Esophagus (tissue), 2 donors: ENCODE data around the gene ACKR4. TPM values are rescaled to one million over a fixed set of nuclear protein-coding genes. Genes with fewer than 3 reads are reported as not detected.
"Not testable (repeated sequence)": the region's sequence is repeated elsewhere in the genome, so short reads cannot be mapped to it uniquely, and the experiment has no call there.

ENCODE experiments used
- H3K27ac ChIP-seq, 2 donors: one replicate each; pipeline ENCODE4 v1.5.1; 2013; ENCODE audit warnings: low read depth in 2 of 2, mild to moderate bottlenecking in 2 of 2, inconsistent platforms in 1 of 2, low read length in 1 of 2, moderate library complexity in 1 of 2
- H3K27me3 ChIP-seq, 2 donors: one replicate each; pipeline ENCODE4 v1.6.1; 2013; ENCODE audit warnings: low read length in 2 of 2, control low read depth in 1 of 2, mild to moderate bottlenecking in 1 of 2; ENCODE audit not compliant: insufficient read depth in 2 of 2, control insufficient read depth in 1 of 2
- H3K36me3 ChIP-seq, 2 donors: one replicate each; pipeline ENCODE4 v1.6.1; 2013; ENCODE audit warnings: low read length in 1 of 2; ENCODE audit not compliant: control insufficient read depth in 2 of 2, insufficient read depth in 2 of 2
- H3K4me1 ChIP-seq, 2 donors: one replicate each; pipeline ENCODE4 v1.6.1; 2013; ENCODE audit warnings: low read length in 1 of 2; ENCODE audit not compliant: control insufficient read depth in 2 of 2, insufficient read depth in 2 of 2
- H3K4me3 ChIP-seq, 2 donors: one replicate each; pipeline ENCODE4 v1.5.1; 2013; ENCODE audit warnings: low read length in 2 of 2, mild to moderate bottlenecking in 2 of 2, low read depth in 1 of 2, moderate library complexity in 1 of 2
- H3K9me3 ChIP-seq, 2 donors: one replicate each; pipeline ENCODE4 v1.6.1; 2013; ENCODE audit warnings: mild to moderate bottlenecking in 2 of 2, low read depth in 1 of 2, low read length in 1 of 2, moderate library complexity in 1 of 2; ENCODE audit not compliant: control insufficient read depth in 2 of 2, insufficient read depth in 1 of 2
- WGBS, 2 donors: extraction: QIAGEN DNeasy Blood & Tissue Kit; methylation state at CpG; one replicate each; pipeline ENCODE4 v1.1.7; 2013; 5-methylcytosine and 5-hydroxymethylcytosine counted together
- polyA plus RNA-seq, 2 donors: library from polyadenylated mRNA; stranded (reverse); fragments of 200-250 nt; gene quantifications; one replicate each; pipeline ENCODE4 v1.2.3, GENCODE V29; 2013
- donor health status: healthy with polysubstance abuse.
- donor health status: Bipolar disorder and iron deficiency.

ACKR4 gene
- polyA plus RNA-seq, 2 donors = 0.18 to 0.21 TPM

DNA sequence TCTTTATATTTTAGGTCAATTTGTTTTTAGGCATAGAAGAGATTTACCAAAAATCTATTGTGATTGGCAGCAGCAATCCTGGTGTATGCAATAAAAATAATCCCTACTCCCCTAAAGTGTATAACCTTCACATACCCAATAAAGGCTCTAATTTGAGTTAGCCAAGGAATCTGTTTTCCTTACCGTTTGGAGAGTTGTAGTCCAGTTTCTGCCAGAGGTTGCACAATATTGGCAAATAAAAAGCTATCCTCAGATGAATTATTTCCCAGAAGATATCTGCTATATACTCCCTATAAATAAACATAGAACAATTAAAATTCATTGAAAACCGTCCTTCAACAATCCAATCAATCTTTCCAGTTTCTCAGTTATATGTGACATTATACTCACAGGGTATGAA lies 31.1 kb downstream of the ACKR4 start:
- no peak overlapping the region for H3K27ac ChIP-seq
- peaks cover 0 to 2% of the 10 kb centered on the region in 2 donors for H3K9me3 ChIP-seq
- H3K4me3 ChIP-seq = no peak overlapping the region
- H3K27me3 ChIP-seq = no peaks in the 10 kb centered on the region
- no peaks in the 10 kb centered on the region for H3K4me1 ChIP-seq
- 60% methylated on average over 2 of the region's 2 CpGs for WGBS, 2 donors
- peaks cover 0 to 3% of the 10 kb centered on the region in 2 donors for H3K36me3 ChIP-seq

DNA sequence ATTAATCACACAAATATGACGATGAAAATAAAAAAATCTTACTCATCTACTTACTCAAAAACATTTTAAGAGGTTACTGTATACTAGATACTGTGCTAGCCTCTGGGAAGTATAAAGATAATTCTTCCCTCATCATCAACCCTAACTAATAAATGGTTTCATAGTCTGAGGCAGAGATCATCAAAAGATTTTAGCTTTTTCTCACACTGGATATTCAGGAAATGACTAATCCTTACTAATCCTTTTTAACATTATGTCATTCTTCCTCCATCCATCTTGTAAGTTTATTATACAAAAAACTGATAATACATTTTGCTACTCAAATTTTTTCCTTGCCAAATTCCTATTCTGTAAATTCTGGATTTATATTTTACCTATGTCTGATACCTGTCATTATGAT lies 32.9 kb downstream of the ACKR4 start:
- Histone ChIP-seq H3K27ac (no peak overlapping the region), H3K4me1 (no peaks in the 10 kb centered on the region), H3K27me3 (no peaks in the 10 kb centered on the region), H3K9me3 (peaks cover 0 to 2% of the 10 kb centered on the region in 2 donors), H3K4me3 (no peak overlapping the region), H3K36me3 (peaks cover 0 to 3% of the 10 kb centered on the region in 2 donors)
- 30 to 66% methylated on average over 1 of the region's 1 CpG for WGBS, 2 donors

DNA sequence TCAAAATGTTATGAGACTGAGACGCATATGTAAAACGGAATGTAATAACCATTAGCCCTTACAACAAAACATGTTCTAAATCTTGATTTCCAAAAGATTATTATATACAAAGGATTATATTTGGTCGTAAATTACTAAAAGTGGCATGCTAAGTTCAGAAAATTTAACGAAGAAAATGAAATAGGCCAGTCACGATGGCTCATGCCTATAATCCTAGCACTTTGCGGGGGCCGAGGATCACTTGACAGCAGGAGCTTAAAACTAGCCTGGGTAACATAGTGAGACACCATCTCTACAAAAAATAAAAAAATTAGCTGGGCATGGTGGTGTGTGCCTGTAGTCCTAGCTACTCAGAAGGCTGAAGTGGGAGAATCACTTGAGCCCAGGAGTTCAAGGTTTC lies 33.5 kb downstream of the ACKR4 start:
- H3K4me1 ChIP-seq = no peaks in the 10 kb centered on the region
- H3K27ac ChIP-seq = no peak overlapping the region
- peaks cover 0 to 3% of the 10 kb centered on the region in 2 donors for H3K36me3 ChIP-seq
- WGBS, 2 donors = 95 to 97% methylated on average over 7 of the region's 7 CpGs
- H3K27me3 ChIP-seq = no peaks in the 10 kb centered on the region
- H3K9me3 ChIP-seq = peaks cover 0 to 2% of the 10 kb centered on the region in 2 donors
- no peak overlapping the region for H3K4me3 ChIP-seq

DNA sequence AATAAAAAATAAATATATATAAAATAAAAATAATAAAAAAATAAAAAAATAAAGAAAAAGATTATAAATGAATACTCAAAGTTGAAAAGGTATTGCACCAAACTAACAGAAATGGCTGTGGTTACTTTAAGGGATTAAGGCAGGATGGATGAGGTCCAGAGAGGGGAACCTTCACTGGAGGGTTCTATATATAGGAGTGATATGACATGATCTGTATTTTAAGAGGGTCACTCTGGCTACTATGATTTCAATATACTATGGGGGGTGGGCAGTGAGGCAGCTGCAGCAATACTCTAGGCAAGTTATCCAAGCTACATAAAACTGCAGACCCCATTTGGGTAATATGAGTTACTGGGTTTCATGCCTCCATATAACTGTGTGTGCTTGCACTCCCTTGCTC lies 38.0 kb downstream of the ACKR4 start:
- Histone ChIP-seq H3K9me3 (no peaks in the 10 kb centered on the region), H3K4me1 (no peaks in the 10 kb centered on the region), H3K27me3 (no peaks in the 10 kb centered on the region), H3K4me3 (no peak overlapping the region), H3K27ac (no peak overlapping the region), H3K36me3 (no peaks in the 10 kb centered on the region)

DNA sequence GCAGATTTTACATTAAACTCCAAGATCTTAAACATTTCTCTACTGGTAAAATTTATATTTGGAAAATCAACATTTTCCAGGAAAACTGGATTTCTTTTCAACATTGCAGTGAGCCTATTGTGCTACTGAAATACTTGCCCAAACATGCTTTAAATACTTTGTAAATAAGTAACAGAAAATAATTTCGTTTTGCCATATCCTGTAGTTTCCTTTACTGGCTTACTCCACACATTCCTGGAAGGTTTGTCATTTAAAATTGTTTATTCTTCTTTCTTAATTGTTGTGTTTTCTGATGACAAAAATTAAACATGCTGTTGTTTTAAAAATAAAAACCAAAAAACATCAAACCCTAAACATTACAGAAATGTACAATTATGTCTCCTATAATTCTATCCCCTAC lies 40.5 kb downstream of the ACKR4 start:
- Histone ChIP-seq H3K27ac (no peak overlapping the region), H3K4me3 (no peak overlapping the region), H3K4me1 (no peaks in the 10 kb centered on the region), H3K27me3 (no peaks in the 10 kb centered on the region), H3K36me3 (no peaks in the 10 kb centered on the region), H3K9me3 (no peaks in the 10 kb centered on the region)
- 25 to 39% methylated on average over 1 of the region's 1 CpG for WGBS, 2 donors

DNA sequence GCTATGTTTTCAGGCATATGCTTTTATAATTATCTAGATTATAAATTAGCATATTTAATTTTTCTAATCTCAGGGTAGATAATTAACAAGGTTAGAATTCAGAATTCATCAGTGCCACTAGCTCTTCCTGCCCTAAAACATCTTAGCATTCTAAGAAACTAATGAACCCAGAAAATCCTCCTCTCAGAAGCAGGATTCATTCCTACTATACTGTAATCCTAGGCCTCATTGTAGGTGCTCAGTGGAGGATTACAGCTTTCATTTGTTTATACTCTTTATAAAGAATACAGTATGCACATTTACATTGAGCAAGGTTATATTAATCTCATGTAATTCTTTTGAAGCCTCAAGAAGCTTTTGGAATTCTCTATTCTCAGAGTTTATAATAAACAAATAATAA lies 41.6 kb downstream of the ACKR4 start:
- no peak overlapping the region for H3K27ac ChIP-seq
- H3K36me3 ChIP-seq = no peaks in the 10 kb centered on the region
- no peak overlapping the region for H3K4me3 ChIP-seq
- H3K4me1 ChIP-seq = no peaks in the 10 kb centered on the region
- no peaks in the 10 kb centered on the region for H3K9me3 ChIP-seq
- no peaks in the 10 kb centered on the region for H3K27me3 ChIP-seq

DNA sequence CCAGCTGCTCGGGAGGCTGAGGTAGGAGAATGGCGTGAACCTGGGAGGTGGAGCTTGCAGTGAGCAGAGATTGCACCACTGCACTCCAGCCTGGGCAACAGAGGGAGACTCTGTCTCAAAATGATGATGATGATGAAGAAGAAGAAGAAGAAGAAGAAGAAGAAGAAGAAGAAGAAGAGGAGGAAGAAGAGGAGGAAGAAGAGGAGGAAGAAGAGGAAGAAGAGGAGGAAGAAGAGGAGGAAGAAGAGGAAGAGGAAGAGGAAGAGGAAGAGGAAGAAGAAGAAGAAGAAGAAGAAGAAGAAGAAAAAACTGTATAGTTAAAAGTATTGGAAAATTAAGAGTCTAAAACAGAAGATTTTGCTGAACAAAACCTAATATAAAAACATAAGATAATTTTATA lies 44.4 kb downstream of the ACKR4 start:
- not testable (repeated sequence) for H3K27ac ChIP-seq, H3K27me3 ChIP-seq, H3K4me3 ChIP-seq, H3K4me1 ChIP-seq, H3K9me3 ChIP-seq, H3K36me3 ChIP-seq
- WGBS, 2 donors = 79 to 82% methylated on average over 2 of the region's 2 CpGs

DNA sequence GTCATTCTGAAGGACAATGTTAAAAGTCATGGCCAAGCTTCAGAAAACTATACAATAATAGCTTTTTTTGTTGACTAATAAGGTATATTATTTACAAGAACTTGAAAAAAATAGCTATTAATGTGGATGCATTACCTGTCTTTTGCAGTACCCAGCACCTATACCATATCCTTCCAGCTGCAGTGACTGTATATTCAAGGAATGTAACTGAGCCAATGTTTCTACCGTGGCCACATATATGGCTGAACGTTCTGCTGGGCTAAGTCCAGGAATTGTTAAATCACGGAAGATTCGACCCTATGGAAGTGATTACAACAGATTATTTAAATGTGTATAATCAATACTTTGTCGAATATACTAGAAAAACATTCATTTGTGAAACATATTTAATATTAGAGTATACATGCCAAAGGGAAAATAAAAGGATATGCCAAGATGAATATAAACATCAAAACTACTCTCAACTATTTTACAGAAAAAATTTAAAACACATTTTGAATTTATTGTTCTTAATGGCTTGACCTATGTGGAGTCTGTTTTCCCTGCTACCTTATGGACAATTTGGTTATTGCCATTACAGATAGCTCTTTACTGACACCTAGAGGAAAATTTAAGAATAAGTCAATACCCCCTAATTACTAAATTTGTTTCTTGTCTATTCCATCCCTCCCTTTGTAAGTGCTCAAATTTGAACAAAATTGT lies 44.9 kb downstream of the ACKR4 start:
- Histone ChIP-seq H3K9me3 (no peaks in the 10 kb centered on the region), H3K4me1 (no peaks in the 10 kb centered on the region), H3K27me3 (no peaks in the 10 kb centered on the region), H3K36me3 (no peaks in the 10 kb centered on the region), H3K4me3 (no peak overlapping the region), H3K27ac (no peak overlapping the region)
- 62 to 63% methylated on average over 5 of the region's 5 CpGs for WGBS, 2 donors

DNA sequence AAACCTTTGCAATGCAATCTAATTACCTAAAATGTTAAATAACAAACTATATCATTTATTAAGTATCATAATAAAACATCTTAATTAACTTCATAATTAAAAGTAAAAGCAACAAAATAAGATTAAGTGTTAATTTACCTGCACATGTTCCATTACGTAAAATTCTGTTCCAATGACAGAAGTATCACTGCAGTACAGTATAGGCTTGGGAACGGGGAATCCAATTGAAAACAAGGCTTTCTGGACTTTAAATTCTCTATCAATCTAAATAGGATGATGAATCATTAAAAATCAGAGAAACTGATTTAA lies 45.4 kb downstream of the ACKR4 start:
- H3K27me3 ChIP-seq = no peaks in the 10 kb centered on the region

DNA sequence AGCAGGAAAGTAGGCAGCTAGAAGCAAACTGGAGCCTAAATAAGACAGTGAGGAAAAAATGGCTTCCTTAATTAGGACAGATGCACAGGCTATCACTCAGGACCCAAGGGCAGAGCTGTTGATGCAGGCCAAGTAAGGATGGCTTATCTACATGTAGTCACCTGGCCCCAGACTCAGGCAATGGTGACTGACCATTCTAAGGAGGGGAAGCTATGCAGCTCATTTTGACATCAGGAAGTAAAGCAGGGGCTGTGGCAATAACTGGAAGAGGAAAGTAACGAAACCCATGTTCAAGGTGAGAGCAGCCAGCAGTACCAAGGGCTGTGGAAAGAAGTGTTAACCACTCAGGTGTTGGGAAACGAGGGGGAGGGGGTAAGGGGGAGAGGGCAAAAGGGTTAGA lies 46.3 kb downstream of the ACKR4 start:
- Histone ChIP-seq H3K4me3 (no peak overlapping the region), H3K9me3 (no peaks in the 10 kb centered on the region), H3K27me3 (no peaks in the 10 kb centered on the region), H3K36me3 (no peaks in the 10 kb centered on the region), H3K4me1 (no peaks in the 10 kb centered on the region), H3K27ac (no peak overlapping the region)
- 61 to 67% methylated on average over 2 of the region's 2 CpGs for WGBS, 2 donors

More for the DNA sequence above, 45.4 kb downstream of the ACKR4 start:
- no peaks in the 10 kb centered on the region for H3K36me3 ChIP-seq
- no peaks in the 10 kb centered on the region for H3K4me1 ChIP-seq
- no peak overlapping the region for H3K4me3 ChIP-seq
- no peak overlapping the region for H3K27ac ChIP-seq
- H3K9me3 ChIP-seq = no peaks in the 10 kb centered on the region
- 65 to 69% methylated on average over 2 of the region's 2 CpGs for WGBS, 2 donors
